GM12878 (cell line): ENCODE measurements around the gene TRIOBP. TPM values are rescaled to one million over a fixed set of nuclear protein-coding genes. Genes with fewer than 3 reads are reported as not detected.

ENCODE experiments used
- ATAC-seq: fragments of 200-7000 bp; cut with Tn5 transposase; 3 replicates; pipeline ENCODE4 v1.9.1; 2020; ENCODE audit warnings: mild to moderate bottlenecking, moderate library complexity
- BruUV-seq: library from RNA; stranded (reverse); fragments of 400-500 nt; replicated peaks from 2 replicates; lab custom pipeline; 2021; lab: Mats Ljungman, UMichigan
- CTCF ChIA-PET: fragments of 300-600 bp; sonication (Branson Sonifier 250); formaldehyde crosslinking; extraction: SDS; loops from one replicate; lab custom pipeline; 2021; ENCODE audit warnings: inconsistent platforms; lab: Yijun Ruan, JAX
- POLR2A ChIA-PET: fragments of 350-600 bp; formaldehyde crosslinking; extraction: SDS; loops from one replicate; lab custom pipeline; 2021; ENCODE audit warnings: inconsistent platforms; lab: Charles Lee
- RAD21 ChIA-PET: fragments of 300-600 bp; sonication (Branson Sonifier 250); formaldehyde crosslinking; loops from one replicate; lab custom pipeline; 2023; ENCODE audit warnings: antibody characterized with exemption; ENCODE audit not compliant: unreplicated experiment; lab: Charles Lee
- SMC1A ChIA-PET: fragments of 300-600 bp; sonication (Branson Sonifier 250); formaldehyde crosslinking; loops from one replicate; lab custom pipeline; 2023; ENCODE audit not compliant: unreplicated experiment, uncharacterized antibody; lab: Charles Lee
- DNase-seq: peaks from one replicate; pipeline ENCODE4 v3.0.0-alpha.2; 2011; ENCODE audit warnings: low read depth, low spot score
- FAIRE-seq: peaks from 3 replicates; lab custom pipeline; 2011; peaks lifted over from hg19 to GRCh38; lab: Jason Lieb, UNC
- H2AFZ ChIP-seq: 2 replicates; pipeline ENCODE4 v1.6.0; 2011; ENCODE audit warnings: low read depth, low read length, control low read depth; ENCODE audit not compliant: control insufficient read depth
- H3K27ac ChIP-seq: 2 replicates; pipeline ENCODE4 v1.5.1; 2011; ENCODE audit warnings: control low read depth; ENCODE audit not compliant: control insufficient read depth, insufficient read depth
- H3K27me3 ChIP-seq, 2 experiments: replicated peaks in 1 of 2; 2 replicates each; pipeline versions ENCODE4 v1.6.0 to v1.6.1; 2011; ENCODE audit warnings: low read length in 1 of 2; ENCODE audit not compliant: control insufficient read depth in 2 of 2, insufficient read depth in 2 of 2
- H3K36me3 ChIP-seq, 2 experiments: 2 replicates each; pipeline ENCODE4 v1.5.1; 2011; ENCODE audit warnings: low read length in 1 of 2; ENCODE audit not compliant: control insufficient read depth in 2 of 2, insufficient read depth in 2 of 2
- H3K4me1 ChIP-seq: 2 replicates; pipeline ENCODE4 v1.6.1; 2011; ENCODE audit warnings: mild to moderate bottlenecking, low read length, moderate library complexity, mixed read lengths; ENCODE audit not compliant: control insufficient read depth, insufficient read depth
- H3K4me2 ChIP-seq: 2 replicates; pipeline ENCODE4 v1.6.0; 2011; ENCODE audit warnings: control low read depth; ENCODE audit not compliant: control insufficient read depth, insufficient read depth
- H3K4me3 ChIP-seq: fragments of 200-600 bp; sonication (generic); 2 replicates; pipeline ENCODE4 v1.5.1; 2016
- H3K79me2 ChIP-seq: 2 replicates; pipeline ENCODE4 v1.6.0; 2011; ENCODE audit warnings: low read length; ENCODE audit not compliant: control insufficient read depth, insufficient read depth
- H3K9ac ChIP-seq: 2 replicates; pipeline ENCODE4 v1.8.0; 2011; ENCODE audit warnings: low read length, control low read depth, mixed read lengths; ENCODE audit not compliant: control insufficient read depth, insufficient read depth
- H3K9me3 ChIP-seq: replicated peaks from 3 replicates; pipeline ENCODE4 v1.5.1; 2011; ENCODE audit warnings: mild to moderate bottlenecking, low read length; ENCODE audit not compliant: control insufficient read depth, insufficient read depth
- H4K20me1 ChIP-seq: 2 replicates; pipeline ENCODE4 v1.6.0; 2011; ENCODE audit not compliant: control insufficient read depth, insufficient read depth
- BACH1 ChIP-seq: fragments of 450-650 bp; IDR thresholded peaks from 2 replicates; pipeline ENCODE4 v1.6.1; 2017; ENCODE audit warnings: mild to moderate bottlenecking, borderline replicate concordance
- CREM ChIP-seq: IDR thresholded peaks from 2 replicates; pipeline ENCODE4 v1.6.1; 2014; ENCODE audit warnings: antibody characterized with exemption, low read depth
- EP300 ChIP-seq, 2 experiments: fragments of 150-350 bp in 1 of 2; IDR thresholded peaks; 2 replicates each; pipeline ENCODE4 v1.6.1; 2011 to 2012; ENCODE audit warnings: low read depth in 2 of 2, low read length in 2 of 2, borderline replicate concordance in 1 of 2, improper control_type of control experiment in 1 of 2, inconsistent platforms in 1 of 2; ENCODE audit not compliant: control insufficient read depth in 1 of 2
- GABPA ChIP-seq: IDR thresholded peaks from 2 replicates; pipeline ENCODE4 v1.6.1; 2014; ENCODE audit warnings: antibody characterized with exemption, low read depth, mild to moderate bottlenecking, inconsistent platforms
- NFYA ChIP-seq: IDR thresholded peaks from 2 replicates; pipeline ENCODE4 v1.6.1; 2011; ENCODE audit warnings: low read depth, mild to moderate bottlenecking, low read length, improper control_type of control experiment, borderline replicate concordance
- NR2C2 ChIP-seq: IDR thresholded peaks from 2 replicates; pipeline ENCODE4 v1.6.1; 2011; ENCODE audit warnings: borderline replicate concordance, low read depth; ENCODE audit not compliant: control insufficient read depth, insufficient read length
- SIX5 ChIP-seq: IDR thresholded peaks from 2 replicates; pipeline ENCODE4 v1.6.1; 2011; ENCODE audit warnings: mild to moderate bottlenecking, low read depth, low read length, moderate library complexity; ENCODE audit not compliant: severe bottlenecking
- SMARCA5 ChIP-seq: fragments of 450-650 bp; IDR thresholded peaks from 2 replicates; pipeline ENCODE4 v1.6.1; 2017; ENCODE audit warnings: mild to moderate bottlenecking
- SMC3 ChIP-seq: IDR thresholded peaks from 2 replicates; pipeline ENCODE4 v1.6.1; 2011; ENCODE audit warnings: low read length, improper control_type of control experiment, borderline replicate concordance
- STAT3 ChIP-seq: IDR thresholded peaks from 2 replicates; pipeline ENCODE4 v1.6.1; 2011; ENCODE audit warnings: low read depth, low read length, improper control_type of control experiment
- ZNF24 ChIP-seq: fragments of 450-650 bp; IDR thresholded peaks from 2 replicates; pipeline ENCODE4 v1.6.1; 2017; ENCODE audit warnings: antibody characterized with exemption, mild to moderate bottlenecking
- WGBS: methylation state at CpG from one replicate; pipeline ENCODE4 v1.1.6; 2016; ENCODE audit warnings: low lambda C conversion rate; ENCODE audit not compliant: insufficient replicate concordance, insufficient coverage; ENCODE audit errors: missing lambda C conversion rate; 5-methylcytosine and 5-hydroxymethylcytosine counted together
- in situ Hi-C: fragments of 300-500 bp; cut with MboI; formaldehyde crosslinking; loops from 9 replicates; pipeline ENCODE4 v1.14.3; 2018; ENCODE audit warnings: mixed read lengths
- intact Hi-C: fragments of 100-400 bp; cut with micrococcal nuclease; formaldehyde crosslinking; loops from one replicate; pipeline ENCODE4 v1.14.2; 2022; ENCODE audit not compliant: unreplicated experiment
- polyA plus RNA-seq, 11 experiments: library from polyadenylated mRNA; depleted of rRNA in 4 of 11; unstranded in 6 of 11; stranded (reverse) in 5 of 11; fragments of >200 nt; fragmentation: Nextera tagmentation in 4 of 11; fragmentation: Illumina TruSeq in 1 of 11; extraction: Ambion mirVana in 4 of 11; extraction: Trizol in 1 of 11; gene quantifications; 1 replicate in 1 of 11; 2 replicates in 10 of 11; pipeline versions ENCODE4 v1.2.1 to v1.2.3, GENCODE V29; 2011 to 2016; ENCODE audit warnings: inconsistent platforms in 2 of 11, missing spikeins in 2 of 11, low read depth in 1 of 11
- total RNA-seq, 4 experiments: library from RNA; depleted of rRNA in 3 of 4; stranded (reverse); fragments of >200 nt in 3 of 4; fragmentation: Illumina TruSeq in 1 of 4; extraction: Trizol in 1 of 4; gene quantifications; 2 replicates each; pipeline versions ENCODE4 v1.2.1 to v1.2.3, GENCODE V29; 2013 to 2021

Gene TRIOBP
- total and polyA plus RNA-seq, 10 of the 15 experiments (the other 5 are each of a cell fraction or from before 2014, with no cell fraction given) = 0.21 to 23.6 (median 11.9) TPM

- SMC1A ChIA-PET = no interaction called here
- no peaks in the 10 kb centered on the region for H3K79me2 ChIP-seq
- ATAC-seq (no peak), FAIRE-seq (no peak), DNase-seq (no peak)
- H3K4me3 ChIP-seq = no peak overlapping the region
- H2AFZ ChIP-seq = no peak overlapping the region
- no peak overlapping the region for H3K27ac ChIP-seq
- BruUV-seq = no TSS peak
- intact Hi-C loops = no loop called here
- H4K20me1 ChIP-seq = no peaks in the 10 kb centered on the region
- 99% methylated on average over 16 of the region's 16 CpGs for WGBS
- RAD21 ChIA-PET = no interaction called here
- no peak overlapping the region for H3K4me2 ChIP-seq
- H3K4me1 ChIP-seq = no peaks in the 10 kb centered on the region
- TF ChIP-seq STAT3 (no peak), BACH1 (no peak), NR2C2 (no peak), GABPA (no peak), SMARCA5 (no peak), NFYA (no peak), ZNF24 (no peak), EP300 (IDR thresholded peaks at IDR 0.05; ENCODE audit: borderline replicate concordance in 1 of 2, control insufficient read depth in 1 of 2, low read depth in 2 of 2, low read length in 2 of 2) (no peak), SMC3 (no peak), SIX5 (no peak), CREM (no peak)
- H3K9ac ChIP-seq = no peak overlapping the region
- peaks cover 0 to 7% of the 10 kb centered on the region in 2 experiments; a peak in 3 of 4 replicates for H3K36me3 ChIP-seq
- H3K9me3 ChIP-seq = no peaks in the 10 kb centered on the region
- POLR2A ChIA-PET = no interaction called here
- in situ Hi-C loops = no loop called here
- CTCF ChIA-PET = no interaction called here
- H3K27me3 ChIP-seq = no peaks in the 10 kb centered on the region
Observed at GRCh38 chr22:37763652-37764051, 66.8 kb downstream of the TRIOBP start.
